NCI-H1694 treated with DMSO at 0.1 percent for 48 hours (cell line): ENCODE data around the gene ZBED4.
A peak's percentile ranks its signal among the peaks of the same experiment; 100 is the strongest.

Experiments
- DNase-seq: peaks from one replicate; lab custom pipeline; 2025; lab: John Stamatoyannopoulos, UW

Gene ZBED4

DNA sequence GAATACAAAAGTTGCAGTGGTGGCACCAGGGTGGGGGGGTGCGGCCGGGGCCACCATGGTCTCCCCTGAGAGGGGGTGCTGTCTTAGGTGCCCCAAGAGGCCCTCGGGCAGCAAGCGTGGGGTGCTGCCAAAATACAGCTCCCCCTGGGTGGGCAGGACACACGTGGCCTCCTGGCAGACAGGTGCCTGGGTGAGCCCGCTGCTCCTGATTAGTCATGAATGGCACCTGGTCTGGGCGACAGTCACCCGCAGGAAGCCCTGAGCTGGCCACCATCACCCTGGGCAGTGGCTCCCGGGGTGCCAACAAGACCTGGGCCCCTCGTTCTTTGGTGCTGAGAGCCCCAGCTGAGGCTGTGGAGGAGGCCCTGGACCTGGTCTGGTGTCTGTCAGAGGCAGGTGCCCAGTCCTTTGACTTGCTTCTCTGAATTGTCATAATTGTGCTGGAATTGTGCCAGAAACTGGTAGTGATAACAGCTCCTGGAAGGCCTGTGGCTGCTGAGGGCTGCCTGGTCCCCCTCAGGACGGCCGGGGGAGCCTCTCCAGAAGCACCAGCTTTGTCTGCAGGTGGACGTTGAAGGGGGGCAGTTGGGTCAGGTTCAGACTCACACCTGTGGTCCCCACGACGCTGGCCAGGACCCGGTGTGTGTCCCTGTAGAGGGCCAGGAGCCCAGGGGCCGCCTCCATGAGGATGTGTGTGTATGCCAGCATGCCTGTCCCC lies 49.8 kb downstream of the ZBED4 start:
- DNase-seq, result no peak

DNA sequence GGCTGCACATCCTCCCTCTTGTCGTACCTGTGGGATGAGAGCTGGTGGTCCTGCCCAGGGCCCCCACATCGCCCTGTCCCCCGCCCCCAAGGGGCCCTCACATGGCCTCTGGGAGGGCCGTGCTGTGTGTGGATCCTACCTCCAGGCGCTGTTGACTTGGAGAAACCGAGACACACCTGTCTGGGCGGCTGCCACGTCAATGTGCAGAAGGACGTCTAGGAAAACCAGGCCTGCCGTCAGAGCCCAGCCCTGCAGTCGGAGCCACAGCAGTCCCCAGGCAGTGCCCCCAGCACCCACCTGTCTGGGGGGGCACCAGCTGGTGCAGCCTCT lies 50.4 kb downstream of the ZBED4 start:
- DNase-seq, result no peak

DNA sequence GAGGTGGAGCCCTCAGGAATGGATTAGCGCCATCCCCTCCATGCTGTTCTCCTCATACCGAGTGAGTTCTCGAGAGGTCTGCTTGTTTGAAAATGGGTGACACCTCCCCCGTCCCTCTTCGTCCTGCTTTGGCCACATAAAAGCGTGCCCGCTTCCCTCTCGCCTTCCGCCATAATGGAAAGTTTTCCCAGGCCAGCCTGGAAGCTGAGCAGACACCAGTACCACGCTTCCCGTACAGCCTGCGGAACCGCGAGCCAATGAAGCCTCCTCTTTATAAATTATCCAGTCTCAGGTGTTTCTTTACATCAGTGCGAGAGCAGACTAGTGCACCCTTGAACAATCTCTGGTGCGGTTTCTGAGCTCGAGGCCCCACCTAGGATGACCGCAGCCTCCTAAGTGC lies 51.8 kb downstream of the ZBED4 start:
- no peak for DNase-seq

DNA sequence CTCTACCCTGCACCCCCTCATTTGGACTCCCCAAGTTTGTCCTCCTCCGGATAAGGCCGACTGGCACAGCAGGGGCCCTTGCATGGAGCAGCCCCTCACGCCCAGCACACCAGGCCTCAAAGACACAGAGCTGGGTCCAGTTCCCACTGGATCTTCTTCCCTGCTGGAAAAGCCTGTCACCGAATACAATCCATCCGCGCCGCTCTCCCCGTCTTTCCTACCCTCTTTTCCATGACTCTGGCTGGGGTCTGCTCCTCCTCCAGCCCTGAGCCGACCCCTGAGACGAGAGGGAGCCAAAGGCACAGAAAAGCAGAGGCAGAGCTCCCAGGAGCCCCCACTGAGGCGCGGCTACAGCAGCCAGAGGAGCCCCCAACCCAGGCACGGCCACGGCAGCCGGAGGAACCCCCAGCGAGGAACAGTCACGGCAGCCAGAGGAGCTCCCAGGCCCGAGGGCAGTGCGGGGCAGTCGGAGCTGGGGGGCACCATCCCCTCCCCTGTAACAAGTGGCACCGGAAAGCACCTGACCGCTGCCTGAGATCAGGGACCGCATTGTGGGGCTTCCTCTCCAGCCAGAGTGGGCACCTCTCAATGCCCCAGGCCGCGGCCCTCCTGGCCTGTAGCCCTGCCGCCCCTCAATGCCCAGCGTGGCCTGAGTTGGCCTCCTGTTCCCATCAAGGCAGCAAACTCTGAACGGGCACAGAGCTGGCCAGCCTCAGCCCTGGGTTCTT lies 52.6 kb downstream of the ZBED4 start:
- DNase-seq, result no peak

DNA sequence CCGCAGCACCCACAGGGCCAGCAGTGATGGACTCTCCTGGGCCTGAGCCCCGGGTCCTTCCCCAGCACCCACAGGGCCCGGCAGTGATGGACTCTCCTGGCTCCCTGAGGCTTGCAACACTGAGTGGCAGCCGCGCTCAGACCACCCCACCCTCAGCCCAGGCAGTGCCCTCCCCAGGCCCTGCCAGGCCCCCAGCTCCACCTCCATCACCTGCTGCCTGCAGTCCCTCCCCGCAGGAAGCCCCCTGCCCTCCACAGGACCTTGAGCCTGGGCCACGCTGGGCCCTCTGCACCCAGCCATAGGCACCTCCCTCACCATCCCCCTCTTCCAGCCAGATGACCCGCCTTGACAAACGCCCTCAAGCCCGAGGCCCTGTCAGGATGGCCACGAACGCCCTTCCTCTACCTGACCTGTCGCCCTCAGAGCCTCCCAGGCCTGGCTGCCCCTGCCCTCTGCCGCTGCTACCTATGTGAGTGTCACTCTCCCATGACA lies 53.2 kb downstream of the ZBED4 start:
- DNase-seq, result no peak

DNA sequence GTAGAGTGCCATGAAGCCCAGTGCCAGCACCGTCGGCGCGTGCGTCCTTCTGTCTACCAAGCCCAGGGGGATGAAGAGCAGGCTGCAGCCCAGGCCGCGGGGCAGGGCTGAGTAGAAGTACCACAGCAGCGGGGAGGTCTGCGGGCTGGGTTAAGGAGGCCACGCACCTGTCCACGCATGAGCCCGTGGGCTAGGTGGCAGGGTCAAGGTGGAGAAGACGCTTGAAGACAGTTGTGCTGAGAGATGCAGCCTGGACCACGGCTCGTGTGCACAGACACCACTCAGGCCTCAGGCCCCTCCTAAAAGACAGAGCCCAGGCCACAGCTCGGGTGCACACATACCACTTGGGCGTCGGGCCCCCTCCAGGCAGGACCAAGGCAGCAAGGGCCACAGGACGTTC lies 54.2 kb downstream of the ZBED4 start:
- no peak for DNase-seq

DNA sequence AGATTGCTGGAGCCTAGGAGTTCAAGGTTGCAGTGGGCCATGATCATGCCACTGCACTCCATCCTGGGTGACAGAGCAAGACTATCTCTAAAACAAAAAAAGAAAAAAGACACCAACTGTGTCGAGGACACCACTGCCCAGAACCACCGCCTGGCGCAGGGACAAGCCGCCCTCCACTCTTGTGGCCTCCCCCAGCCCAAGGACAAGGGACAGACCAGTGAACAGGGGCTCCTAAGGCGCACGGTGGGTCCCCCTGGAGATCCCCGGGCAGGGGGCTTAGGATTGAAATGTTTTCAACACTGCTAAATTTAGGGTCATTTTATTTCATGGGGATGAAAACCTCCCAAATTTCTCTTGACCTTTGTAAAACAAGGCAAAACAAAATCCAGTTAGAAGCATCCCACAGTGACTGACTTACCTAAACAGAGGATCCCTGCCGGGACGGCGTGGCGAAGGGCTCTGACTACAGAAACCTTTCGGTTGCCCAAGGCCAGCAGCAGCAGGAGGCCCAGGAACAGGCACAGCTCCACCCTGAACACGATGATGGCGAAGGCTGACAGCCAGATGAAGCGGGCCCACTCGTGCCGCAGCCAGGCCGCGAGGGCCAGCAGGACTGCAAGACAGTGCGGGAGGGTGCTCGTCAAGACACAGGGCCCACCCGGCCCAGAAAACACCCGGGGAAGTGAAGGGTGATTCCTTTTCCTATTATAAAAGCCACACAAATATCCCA lies 56.0 kb downstream of the ZBED4 start:
- DNase-seq, result no peak

DNA sequence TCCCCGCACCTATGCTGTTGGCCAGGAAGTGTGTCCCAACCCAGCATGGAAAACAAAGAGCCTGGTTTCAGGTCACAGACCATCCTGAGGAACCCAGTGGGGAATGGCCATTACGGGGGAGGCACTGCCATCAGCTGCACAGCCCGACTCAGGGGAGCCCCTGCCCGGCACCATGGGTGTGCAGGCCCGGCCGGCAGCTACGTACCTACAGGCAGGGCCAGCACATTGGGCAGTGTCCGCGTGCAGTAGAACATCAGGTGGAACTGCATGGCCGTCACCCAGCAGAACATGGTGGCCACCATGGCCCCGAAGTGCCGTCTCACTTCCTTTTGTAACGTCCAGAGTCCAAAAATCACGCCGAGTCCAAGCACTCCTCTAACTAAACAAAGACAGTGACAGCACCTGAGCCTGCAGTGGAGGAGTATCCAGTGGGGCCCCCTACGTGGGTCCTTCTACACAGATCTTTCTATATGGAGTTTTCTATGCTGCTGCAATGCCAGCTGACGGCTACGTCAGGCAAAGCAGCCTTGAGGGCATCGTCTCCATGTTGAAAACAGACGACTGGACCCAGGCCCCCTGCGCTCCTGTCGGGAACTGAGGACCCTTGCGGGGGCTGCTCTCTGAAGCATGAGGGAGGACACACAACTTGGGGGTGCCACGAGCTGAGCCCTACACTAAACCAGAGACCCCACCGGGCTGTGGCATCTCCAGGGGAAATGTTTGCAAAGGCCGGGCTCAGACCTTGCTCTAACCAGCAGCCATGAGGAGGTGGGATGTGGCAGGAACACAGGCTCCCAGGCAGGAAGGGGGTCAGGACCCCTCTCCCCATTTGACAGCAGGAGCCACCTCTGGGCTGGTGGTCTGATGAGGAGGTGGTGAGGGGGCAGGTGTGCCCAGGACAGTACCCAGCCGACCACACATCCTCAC lies 56.8 kb downstream of the ZBED4 start:
- no peak for DNase-seq

DNA sequence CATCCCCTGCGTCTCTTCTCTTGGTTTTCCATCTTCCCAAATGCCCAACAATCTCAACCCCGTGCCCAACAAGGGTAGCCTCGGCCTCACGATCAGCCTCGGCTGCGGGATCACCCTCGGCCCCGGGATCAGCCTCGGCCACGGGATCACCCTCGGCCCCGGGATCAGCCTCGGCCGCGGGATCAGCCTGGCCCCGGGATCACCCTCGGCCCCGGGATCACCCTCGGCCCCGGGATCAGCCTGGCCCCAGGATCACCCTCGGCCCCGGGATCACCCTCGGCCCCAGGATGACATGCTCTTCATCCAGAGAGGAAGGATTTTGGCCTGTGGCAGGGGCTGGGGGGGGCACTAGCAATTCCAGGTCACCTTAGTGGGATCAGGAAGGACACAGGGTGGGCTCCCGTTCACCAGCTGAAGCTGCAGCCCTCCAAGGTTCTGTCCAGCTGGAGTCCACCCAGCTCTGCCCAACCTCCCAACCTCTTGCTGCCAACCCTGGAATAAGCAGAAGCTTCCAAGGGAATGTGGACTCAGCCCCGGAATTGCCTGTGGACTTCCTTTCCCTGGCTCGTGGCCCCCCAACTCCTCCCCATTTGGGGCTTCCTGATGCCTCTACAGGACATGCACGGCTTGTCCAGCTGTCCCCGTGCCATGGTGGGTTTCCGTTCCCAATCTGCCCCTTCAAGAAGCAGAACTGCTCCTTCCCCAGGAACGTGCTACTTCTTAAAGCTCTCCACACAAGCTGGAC lies 58.4 kb downstream of the ZBED4 start:
- DNase-seq, result no peak

DNA sequence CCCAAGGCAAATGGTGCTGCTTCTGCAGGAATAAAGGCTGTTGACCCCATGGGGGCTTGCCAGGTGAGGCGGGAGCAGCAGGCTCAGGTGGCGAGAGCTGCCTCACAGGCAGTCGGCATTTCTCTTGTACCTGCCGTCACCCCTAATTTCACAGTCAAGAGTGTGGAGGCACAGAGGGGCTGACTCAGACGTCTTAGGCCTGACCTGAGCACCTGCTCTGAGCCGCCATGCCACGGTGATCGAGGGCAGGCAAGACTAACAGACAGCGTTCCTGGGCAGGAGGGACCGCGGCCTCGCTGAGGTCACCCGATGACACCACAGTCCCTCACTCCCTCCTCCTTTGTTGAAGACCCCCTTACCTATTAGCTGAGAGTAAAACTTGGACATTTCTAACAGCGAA lies 59.4 kb downstream of the ZBED4 start:
- DNase-seq, result no peak

DNA sequence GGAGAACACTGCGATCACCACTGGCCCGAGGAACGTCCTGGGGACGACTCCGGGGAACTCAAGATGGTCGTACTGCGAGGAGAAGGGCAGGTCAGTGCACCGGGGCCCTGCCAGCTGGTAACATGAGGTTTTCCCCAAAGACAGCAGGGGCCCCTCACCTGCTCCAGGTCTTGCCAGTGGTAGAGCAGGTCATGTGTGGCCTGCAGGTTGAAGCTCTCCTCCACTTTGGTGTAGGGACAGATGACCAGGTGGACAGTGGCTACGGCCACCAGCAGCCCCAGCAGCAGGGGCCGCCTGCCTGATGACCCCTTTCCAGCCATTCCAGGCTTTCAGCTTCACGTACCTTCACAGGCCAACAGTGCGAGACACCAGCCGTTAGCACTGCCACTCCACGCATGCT lies 59.8 kb downstream of the ZBED4 start:
- no peak for DNase-seq

DNA sequence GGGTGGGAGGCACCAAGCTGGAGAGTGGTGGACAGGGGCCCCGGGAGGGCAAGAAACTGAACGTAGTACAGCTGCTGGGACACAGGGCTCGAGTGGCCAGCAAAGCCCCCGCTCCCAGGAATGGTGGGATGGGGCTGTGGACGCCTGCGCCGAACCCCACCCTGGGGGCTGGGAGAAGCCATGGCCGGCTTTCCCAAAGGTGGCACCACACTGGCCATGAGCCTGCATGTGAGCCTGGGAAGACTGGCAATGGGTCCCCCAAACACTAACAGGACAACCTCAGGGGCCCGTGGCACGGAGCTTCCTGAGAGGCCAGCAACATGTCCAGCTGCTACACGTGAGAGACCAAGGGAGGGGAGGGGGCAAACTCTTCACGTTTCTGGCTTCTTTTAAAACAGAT lies 60.6 kb downstream of the ZBED4 start:
- no peak for DNase-seq

DNA sequence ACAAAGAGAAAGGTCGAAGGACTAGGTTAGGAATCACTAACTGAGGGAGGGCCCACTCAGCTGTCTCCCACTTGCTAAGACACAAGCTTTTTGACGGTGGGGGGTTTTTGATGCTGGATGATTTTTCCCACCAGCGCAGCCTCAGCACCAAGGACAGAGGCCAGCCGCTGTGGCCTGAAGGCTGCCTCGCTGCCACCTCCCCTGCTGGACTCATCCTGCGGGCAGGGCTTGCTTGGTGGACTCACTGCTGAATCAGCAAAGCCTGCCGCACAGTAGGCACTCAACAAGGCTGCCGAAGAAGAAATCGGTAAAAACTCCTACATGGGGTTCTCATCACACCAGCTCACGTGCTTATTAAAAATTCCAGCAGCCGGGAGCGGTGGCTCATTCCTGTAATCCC lies 62.0 kb downstream of the ZBED4 start:
- DNase-seq, result no peak

DNA sequence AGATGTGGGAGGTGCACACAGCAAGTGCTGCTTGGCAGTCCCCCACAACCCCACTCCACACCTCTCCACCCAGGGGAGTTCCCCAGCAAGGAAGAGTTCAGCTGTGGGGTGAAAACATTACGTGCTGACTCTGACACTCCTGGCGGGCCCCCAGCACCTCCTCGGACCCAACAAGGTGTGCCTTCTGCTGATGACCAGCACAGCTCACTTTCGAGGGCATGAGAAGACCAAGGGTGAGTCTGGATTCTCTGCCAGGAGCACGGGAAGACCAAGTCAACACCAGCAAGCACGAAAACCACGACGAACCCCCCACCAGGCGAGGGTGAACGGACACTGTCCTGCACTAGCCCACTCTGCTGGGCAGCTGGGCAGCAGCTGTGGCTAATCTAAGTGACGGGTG lies 63.2 kb downstream of the ZBED4 start:
- no peak for DNase-seq

DNA sequence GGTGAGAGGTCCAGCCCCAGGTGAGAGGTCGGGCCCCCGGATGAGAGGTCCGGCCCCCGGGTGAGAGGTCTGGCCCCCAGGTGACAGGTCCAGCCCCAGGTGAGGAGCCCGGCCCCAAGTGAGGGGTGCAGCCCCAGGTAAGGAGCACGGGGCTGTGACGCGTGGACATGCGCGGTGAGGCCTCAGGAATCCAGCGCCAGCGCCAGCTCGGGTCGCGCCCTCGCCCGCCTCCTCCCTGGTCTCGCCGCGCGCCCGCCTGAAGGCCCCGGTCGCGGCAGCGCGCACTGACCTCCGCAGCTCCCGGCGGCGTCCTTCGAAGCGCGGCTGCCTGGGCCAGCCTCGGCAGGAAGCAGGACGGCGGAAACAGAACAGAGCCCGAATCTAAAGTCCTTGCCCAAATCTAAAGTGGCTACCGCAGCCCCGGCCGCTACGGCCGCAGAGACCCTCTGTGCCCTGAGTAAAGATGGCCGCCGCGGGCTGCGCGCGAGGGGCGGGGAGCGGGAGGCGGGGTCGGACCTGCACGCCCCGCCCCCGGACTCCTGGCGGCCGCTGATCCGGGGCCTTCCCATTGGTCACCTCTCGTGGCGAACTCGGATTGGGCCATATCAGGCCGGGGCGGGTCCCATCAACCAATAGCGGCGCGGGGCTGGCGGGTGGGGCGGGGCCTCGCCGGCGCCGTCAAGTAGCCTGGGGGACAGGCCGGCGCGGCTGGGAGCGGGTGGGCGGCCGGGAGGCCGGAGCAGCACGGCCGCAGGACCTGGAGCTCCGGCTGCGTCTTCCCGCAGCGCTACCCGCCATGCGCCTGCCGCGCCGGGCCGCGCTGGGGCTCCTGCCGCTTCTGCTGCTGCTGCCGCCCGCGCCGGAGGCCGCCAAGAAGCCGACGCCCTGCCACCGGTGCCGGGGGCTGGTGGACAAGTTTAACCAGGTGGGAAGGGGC lies 64.6 kb downstream of the ZBED4 start, which contains the start of the genes ALG12 and CRELD2:
ALG12 (minus strand) TSS at position 465 of the 937 bp plus-strand sequence. CDS start 4,673 bp downstream, outside the sequence.
CRELD2 (plus strand) TSS at position 661 of the 937 bp plus-strand sequence; CDS start at position 797, 136 bp downstream.
- DNase-seq, result peak; percentile 91

DNA sequence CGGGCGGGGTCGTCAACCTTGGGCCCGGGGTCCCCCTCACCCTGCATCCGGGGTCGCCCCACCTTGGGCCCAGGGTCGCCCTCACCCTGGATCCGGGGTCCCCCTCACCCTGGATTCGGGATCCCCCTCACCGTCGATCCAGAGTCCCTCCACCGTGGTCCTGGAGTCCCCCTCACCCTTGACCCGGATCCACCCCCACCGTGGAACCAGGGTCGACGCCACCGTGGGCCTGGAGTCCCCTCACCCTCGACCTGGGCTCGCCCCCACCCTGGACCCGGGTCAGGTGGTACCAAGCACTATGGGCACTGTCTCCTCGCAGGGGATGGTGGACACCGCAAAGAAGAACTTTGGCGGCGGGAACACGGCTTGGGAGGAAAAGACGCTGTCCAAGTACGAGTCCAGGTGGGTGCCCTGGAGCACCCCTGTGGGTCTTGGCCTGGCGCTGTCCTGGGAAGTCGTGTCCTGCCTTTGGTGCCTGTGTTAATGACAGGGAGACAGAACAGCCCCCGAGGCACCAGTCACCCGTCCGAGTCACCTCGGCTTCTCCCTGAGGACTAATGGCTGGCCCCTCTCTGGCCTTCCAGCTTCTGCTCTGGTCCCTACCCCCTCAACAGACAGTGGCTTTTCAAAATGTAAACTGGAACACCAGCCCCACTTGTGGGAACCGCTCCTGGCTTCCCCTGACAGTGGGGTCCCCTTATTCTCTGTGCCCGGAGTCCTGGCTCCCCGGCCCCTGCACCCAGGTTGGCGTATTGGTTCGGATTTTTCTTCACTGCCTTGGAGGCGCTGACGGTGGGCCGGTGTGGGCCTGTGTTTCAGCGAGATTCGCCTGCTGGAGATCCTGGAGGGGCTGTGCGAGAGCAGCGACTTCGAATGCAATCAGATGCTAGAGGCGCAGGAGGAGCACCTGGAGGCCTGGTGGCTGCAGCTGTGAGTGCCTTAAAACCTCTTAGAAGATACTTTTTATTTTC lies 65.6 kb downstream of the ZBED4 start:
- no peak for DNase-seq

DNA sequence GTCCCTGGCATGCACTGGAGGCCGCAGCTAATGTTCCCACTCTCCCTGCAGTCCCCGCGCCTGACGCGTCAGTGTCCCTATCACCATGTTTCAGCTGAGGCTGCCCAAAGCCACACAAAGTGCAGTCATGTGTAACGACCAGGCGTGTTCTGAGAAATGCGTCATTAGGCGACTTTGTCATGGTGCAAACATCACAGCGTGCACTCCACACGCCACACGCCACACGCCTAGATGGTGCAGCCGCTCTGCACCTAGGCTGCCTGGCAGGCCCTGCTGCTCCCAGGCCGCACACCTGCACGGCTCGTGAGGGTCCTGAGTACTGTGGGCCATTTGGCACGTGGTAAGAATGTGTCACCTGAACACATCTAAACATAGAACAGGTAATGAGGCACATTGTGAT lies 67.2 kb downstream of the ZBED4 start:
- DNase-seq, result no peak

DNA sequence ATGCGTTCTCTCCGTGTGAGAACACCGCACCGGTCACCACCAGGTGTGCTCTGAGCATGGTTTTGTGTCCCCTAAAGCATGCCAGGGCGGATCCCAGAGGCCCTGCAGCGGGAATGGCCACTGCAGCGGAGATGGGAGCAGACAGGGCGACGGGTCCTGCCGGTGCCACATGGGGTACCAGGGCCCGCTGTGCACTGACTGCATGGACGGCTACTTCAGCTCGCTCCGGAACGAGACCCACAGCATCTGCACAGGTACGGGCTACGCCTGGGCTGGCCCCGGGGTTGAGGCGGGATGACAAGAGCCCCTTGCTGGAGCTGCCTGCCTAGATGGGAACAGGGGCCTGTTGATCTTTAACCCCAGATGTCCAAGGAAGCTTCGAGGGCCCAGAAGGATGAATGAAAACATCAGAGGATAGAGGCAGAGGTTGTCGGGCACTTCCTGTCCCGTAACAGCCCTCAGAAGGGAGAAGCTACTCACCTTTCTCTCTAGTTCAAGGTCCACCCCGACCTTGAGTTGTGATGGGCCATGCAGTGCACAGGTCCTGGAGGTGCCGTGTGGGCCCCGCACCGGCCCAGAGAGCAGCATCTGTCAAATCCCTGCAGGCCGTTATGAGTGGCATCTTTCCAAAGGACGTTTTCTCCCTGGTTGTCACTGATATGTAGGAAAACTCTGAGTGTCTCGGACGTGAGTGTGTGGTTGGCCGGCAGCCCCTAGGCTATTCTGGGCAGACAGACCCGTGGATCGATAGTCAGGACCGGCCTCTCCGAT lies 68.0 kb downstream of the ZBED4 start:
- no peak for DNase-seq
